GM10847 (cell line): ENCODE results near the gene MRPL37.

Source experiments
- POLR2A ChIP-seq: IDR thresholded peaks from 2 replicates; pipeline ENCODE4 v1.6.1; 2011; ENCODE audit not compliant: insufficient read length; ENCODE audit errors: extremely low read depth

Gene MRPL37

GRCh38 chr1:54256522-54257345, 56.8 kb downstream of the MRPL37 start:
- TF ChIP-seq POLR2A = no peak

- TF ChIP-seq POLR2A = no peak
Observed at GRCh38 chr1:54257346-54257620, 57.3 kb downstream of the MRPL37 start.

DNA sequence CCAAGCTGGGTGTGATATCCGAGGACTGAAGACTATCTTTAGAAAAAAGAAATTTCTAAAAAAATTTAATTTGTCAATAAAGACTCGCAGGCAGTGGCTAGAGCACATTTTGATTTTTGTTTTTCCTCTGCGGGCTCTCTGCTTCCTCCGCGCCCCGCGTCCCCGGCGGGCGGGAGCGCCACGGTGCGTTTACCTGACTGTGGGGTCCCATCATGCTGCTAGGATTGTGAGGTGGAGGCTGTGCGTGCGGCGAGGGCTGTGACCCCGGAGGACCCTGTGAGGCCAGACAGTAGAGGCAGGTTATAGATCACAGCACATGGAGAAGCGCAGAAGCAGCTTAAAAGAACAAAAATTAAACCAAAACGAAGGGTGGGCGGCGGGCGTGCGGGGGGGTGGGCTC, 57.9 kb downstream of the MRPL37 start:
- no peak for TF ChIP-seq POLR2A

DNA sequence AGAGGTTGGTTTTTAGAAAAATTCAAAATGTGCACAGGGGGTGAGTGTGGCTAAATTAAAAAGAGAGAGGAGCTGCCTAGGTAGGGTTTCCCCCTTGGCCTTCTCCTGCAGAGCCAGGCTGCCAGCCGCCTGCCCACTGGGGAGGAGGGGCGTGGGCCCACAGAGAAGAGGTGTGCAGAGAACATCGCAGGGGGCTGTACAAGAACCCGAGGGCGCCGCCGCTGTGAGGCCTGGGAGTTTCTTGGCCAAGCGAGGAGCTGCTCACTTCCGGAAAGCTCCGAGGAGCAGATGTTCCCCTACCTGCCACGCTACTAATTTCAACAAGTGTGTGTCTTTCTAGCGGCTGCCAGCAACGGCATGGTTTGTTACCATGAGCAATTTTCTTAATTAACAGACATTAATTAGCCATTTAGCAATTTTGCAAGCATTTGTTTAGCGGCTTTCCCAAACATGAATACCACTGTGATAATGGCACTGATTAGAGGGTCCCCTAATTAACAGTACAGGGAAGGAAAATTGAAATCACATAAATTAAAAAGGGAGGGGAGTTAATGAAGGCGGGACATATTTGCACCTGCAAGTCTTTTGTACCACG, 59.7 kb downstream of the MRPL37 start:
- no peak for TF ChIP-seq POLR2A

GRCh38 chr1:54260810-54261209, 60.8 kb downstream of the MRPL37 start:
- no peak for TF ChIP-seq POLR2A

DNA sequence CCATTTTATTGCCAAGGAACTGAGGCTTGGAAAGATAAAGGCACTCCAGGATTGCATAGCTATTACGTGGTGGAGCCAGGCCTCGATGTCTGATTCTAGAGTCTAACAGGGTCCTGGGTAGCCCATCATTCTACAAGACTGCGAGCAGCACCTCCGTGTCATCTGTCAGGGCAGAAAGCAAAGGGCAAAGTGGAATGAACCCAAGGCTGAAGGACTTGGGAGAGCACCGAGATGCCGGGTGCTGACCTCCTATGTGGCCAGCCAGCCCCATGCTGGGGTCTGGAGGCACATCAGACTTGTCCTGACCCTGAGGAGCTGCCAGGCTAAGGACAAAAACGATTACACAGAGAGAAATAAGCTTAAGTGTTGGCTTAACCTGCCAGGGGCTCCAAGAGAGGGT, 62.3 kb downstream of the MRPL37 start:
- TF ChIP-seq POLR2A = no peak

DNA sequence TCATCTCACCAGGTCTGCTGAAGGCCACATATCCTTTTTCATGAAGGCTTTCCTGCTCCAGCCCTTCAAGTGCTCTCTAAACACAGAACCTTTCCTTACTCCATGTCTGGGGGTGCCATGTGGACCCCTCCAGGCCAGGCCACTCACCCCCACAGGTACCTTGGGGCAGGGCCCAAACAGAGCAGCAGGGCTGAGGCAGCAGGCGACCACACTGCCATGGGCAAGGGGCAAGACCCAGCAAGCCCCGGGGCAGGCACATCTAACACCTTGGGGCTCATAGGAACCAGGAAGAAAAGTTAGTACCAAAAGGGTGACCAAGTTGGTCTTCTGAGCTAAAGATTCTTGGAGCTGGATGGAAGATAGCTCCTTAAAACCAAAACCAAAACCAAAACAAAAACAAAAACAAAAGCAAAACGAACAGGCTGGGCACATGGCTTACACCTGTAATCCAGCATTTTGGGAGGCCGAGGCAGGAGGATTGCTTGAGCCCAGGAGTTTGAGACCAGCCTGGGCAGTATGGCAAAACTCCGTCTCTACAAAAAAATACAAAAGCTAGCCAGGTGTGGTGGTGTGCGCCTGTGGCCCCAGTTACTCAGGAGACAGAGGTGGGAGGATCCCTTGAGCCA, 63.7 kb downstream of the MRPL37 start:
- no peak for TF ChIP-seq POLR2A

DNA sequence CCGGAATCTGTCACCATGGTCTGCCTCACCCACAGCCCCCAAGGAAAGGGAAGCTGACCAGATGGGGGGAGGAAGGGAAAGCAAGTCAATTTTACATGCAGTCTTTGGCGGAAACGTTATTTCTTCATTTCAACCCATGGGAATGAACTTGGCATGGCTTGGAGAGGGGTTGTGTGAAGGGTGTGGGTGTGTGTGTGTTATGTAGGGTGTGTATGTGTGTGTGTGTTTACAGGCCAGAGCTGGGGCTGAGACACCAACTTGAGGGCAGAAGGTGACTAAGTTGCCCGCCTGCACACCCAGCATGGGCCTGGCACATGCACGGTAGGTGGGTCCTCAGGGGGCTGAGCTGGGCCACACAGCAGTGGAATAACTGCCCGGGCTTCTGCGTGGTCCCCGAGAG, 65.2 kb downstream of the MRPL37 start:
- TF ChIP-seq POLR2A = no peak

GRCh38 chr1:54265659-54266058, 65.7 kb downstream of the MRPL37 start:
- TF ChIP-seq POLR2A = no peak

DNA sequence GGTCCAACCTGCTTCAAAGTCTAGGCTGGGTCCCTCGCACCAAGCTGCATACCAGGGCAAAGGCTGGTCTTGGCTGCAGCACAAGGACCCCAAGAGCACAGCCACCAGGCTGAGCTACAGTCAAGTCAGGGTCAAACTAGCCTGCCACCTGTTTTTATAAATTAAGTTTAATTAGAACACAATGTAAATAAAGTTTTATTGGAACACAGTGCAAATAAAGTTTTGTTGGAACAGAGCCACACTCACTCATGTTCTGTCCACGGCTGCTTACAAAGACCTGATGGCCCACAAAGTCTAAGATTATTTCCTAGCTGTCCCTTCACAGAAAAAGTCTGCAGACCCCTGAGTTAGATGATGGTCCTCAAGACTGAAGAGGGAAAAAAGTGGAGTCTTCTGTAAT, 66.2 kb downstream of the MRPL37 start:
- no peak for TF ChIP-seq POLR2A

- no peak for TF ChIP-seq POLR2A
Observed at GRCh38 chr1:54266908-54267307, 66.9 kb downstream of the MRPL37 start.
